HepG2 (cell line): Measurements from ENCODE around the gene LXN. TPM values are rescaled to one million over a fixed set of nuclear protein-coding genes. Genes with fewer than 3 reads are reported as not detected.

Experiments used
- ATAC-seq: fragments of 200-7000 bp; cut with Tn5 transposase; 3 replicates; pipeline ENCODE4 v1.9.1; 2020; ENCODE audit warnings: mild to moderate bottlenecking, moderate library complexity
- BruUV-seq: library from RNA; stranded (reverse); fragments of 400-500 nt; replicated peaks from 2 replicates; lab custom pipeline; 2021; lab: Mats Ljungman, UMichigan
- CTCF ChIA-PET: fragments of 300-600 bp; formaldehyde crosslinking; extraction: SDS; loops from one replicate; lab custom pipeline; 2021; ENCODE audit warnings: low total read pairs, inconsistent platforms, low intra/inter-chr PET ratio; lab: Yijun Ruan, JAX
- POLR2A ChIA-PET: fragments of 350-600 bp; sonication (Branson Sonifier 250); formaldehyde crosslinking; loops from one replicate; lab custom pipeline; 2020; ENCODE audit warnings: antibody characterized with exemption, inconsistent platforms; lab: Yijun Ruan, JAX
- DNase-seq: peaks from one replicate; pipeline ENCODE4 v3.0.0-alpha.2; 2015; ENCODE audit warnings: low spot score
- FAIRE-seq: peaks from 3 replicates; lab custom pipeline; 2011; peaks lifted over from hg19 to GRCh38; lab: Jason Lieb, UNC
- H2AFZ ChIP-seq: one replicate; pipeline ENCODE4 v1.6.1; 2011; ENCODE audit warnings: low read length, inconsistent platforms
- H3K27ac ChIP-seq: fragments of 300-600 bp; 3 replicates; pipeline ENCODE4 v1.8.0; 2011; ENCODE audit warnings: mixed run types, mild to moderate bottlenecking, mixed read lengths, low read length, inconsistent platforms; ENCODE audit not compliant: insufficient read depth; ENCODE audit errors: extremely low read length
- H3K27me3 ChIP-seq, 2 experiments: fragments of 200-600 bp in 1 of 2; 2 replicates in 1 of 2; 3 replicates in 1 of 2; pipeline versions ENCODE4 v1.6.0 to v1.8.0; 2011; ENCODE audit warnings: low read length in 2 of 2, mild to moderate bottlenecking in 2 of 2, moderate library complexity in 2 of 2, inconsistent platforms in 1 of 2; ENCODE audit not compliant: insufficient read depth in 2 of 2, control insufficient read depth in 1 of 2
- H3K36me3 ChIP-seq, 2 experiments: fragments of 200-600 bp in 1 of 2; replicated peaks in 1 of 2; 2 replicates in 1 of 2; 3 replicates in 1 of 2; pipeline versions ENCODE4 v1.5.1 to v1.8.0; 2011; ENCODE audit warnings: low read length in 2 of 2, inconsistent platforms in 1 of 2; ENCODE audit not compliant: insufficient read depth in 2 of 2, control insufficient read depth in 1 of 2
- H3K4me1 ChIP-seq: 2 replicates; pipeline ENCODE4 v1.5.1; 2012; ENCODE audit warnings: low read length, inconsistent platforms; ENCODE audit not compliant: insufficient read depth
- H3K4me2 ChIP-seq: 2 replicates; pipeline ENCODE4 v1.6.0; 2011; ENCODE audit warnings: low read depth, low read length, inconsistent platforms
- H3K4me3 ChIP-seq, 3 experiments: fragments of 200-600 bp in 1 of 3; sonication (generic), shearing (Covaris generic) in 1 of 3; replicated peaks in 1 of 3; 2 replicates each; pipeline ENCODE4 v1.5.1; 2011 to 2016; ENCODE audit warnings: low read length in 3 of 3, inconsistent platforms in 2 of 3, low read depth in 2 of 3, mild to moderate bottlenecking in 2 of 3, control low read depth in 1 of 3, mixed read lengths in 1 of 3; ENCODE audit not compliant: insufficient read depth in 1 of 3
- H3K79me2 ChIP-seq: one replicate; pipeline ENCODE4 v1.6.1; 2011; ENCODE audit warnings: low read length, inconsistent platforms; ENCODE audit not compliant: insufficient read depth
- H3K9ac ChIP-seq: 2 replicates; pipeline ENCODE4 v1.6.0; 2011; ENCODE audit warnings: mild to moderate bottlenecking, low read depth, low read length, inconsistent platforms; ENCODE audit not compliant: insufficient read depth
- H3K9me3 ChIP-seq: 2 replicates; pipeline ENCODE4 v1.5.1; 2012; ENCODE audit warnings: mild to moderate bottlenecking, low read length
- H4K20me1 ChIP-seq: 2 replicates; pipeline ENCODE4 v1.6.0; 2011; ENCODE audit warnings: inconsistent platforms, mild to moderate bottlenecking, low read length, moderate library complexity; ENCODE audit not compliant: insufficient read depth
- BRCA1 ChIP-seq: sonication (generic); formaldehyde crosslinking; IDR thresholded peaks from 2 replicates; pipeline ENCODE4 v1.4.0; 2020; ENCODE audit warnings: missing genetic modification reagents
- GABPB1 ChIP-seq: IDR thresholded peaks from 2 replicates; pipeline ENCODE4 v1.6.1; 2016; ENCODE audit warnings: mild to moderate bottlenecking, missing genetic modification reagents, moderate library complexity, missing compliant biosample characterization
- HINFP ChIP-seq: sonication (generic); formaldehyde crosslinking; IDR thresholded peaks from 2 replicates; pipeline ENCODE4 v1.4.0; 2020; ENCODE audit warnings: low read depth, mild to moderate bottlenecking, missing genetic modification reagents
- HMG20A ChIP-seq: IDR thresholded peaks from 2 replicates; pipeline ENCODE4 v1.6.1; 2016; ENCODE audit warnings: borderline replicate concordance
- ZNF503 ChIP-seq: sonication (generic); formaldehyde crosslinking; IDR thresholded peaks from 2 replicates; pipeline ENCODE4 v1.4.0; 2020; ENCODE audit warnings: missing genetic modification reagents
- ZNF557 ChIP-seq: sonication (generic); formaldehyde crosslinking; IDR thresholded peaks from 2 replicates; pipeline ENCODE4 v1.4.0; 2020; ENCODE audit warnings: missing genetic modification reagents
- ZNF770 ChIP-seq: sonication (generic); formaldehyde crosslinking; IDR thresholded peaks from 2 replicates; pipeline ENCODE4 v1.5.0; 2020; ENCODE audit warnings: mild to moderate bottlenecking, missing genetic modification reagents
- WGBS: methylation state at CpG from one replicate; pipeline ENCODE4 v1.1.6; 2017; ENCODE audit warnings: low lambda C conversion rate; 5-methylcytosine and 5-hydroxymethylcytosine counted together
- in situ Hi-C: cut with HindIII; loops from 2 replicates; pipeline ENCODE4 v1.10.0; 2017; ENCODE audit warnings: low pct_unique_long_range_greater_than_20kb; ENCODE audit not compliant: extremely low pct_ligation_motif_present
- intact Hi-C: fragments of 100-400 bp; cut with micrococcal nuclease; formaldehyde crosslinking; loops from one replicate; pipeline ENCODE4 v1.10.0; 2022; ENCODE audit not compliant: unreplicated experiment
- polyA plus RNA-seq, 8 experiments: library from polyadenylated mRNA; depleted of rRNA in 3 of 8; stranded (reverse) in 7 of 8; unstranded in 1 of 8; fragments of >200 nt; fragmentation: Illumina TruSeq in 4 of 8; extraction: Trizol in 4 of 8; gene quantifications; 2 replicates each; pipeline versions ENCODE4 v1.2.1 to v1.2.3, GENCODE V29; 2011 to 2016; ENCODE audit warnings: low read depth in 4 of 8, missing spikeins in 1 of 8, mixed read lengths in 1 of 8; ENCODE audit not compliant: insufficient read depth in 1 of 8
- total RNA-seq, 5 experiments: library from RNA; depleted of rRNA; stranded (reverse); fragments of >200 nt; fragmentation: Illumina TruSeq; extraction: Trizol; gene quantifications; 2 replicates each; pipeline ENCODE4 v1.2.3, GENCODE V29; 2016; ENCODE audit warnings: low read depth in 1 of 5

Gene LXN
- total and polyA plus RNA-seq, 2 of the 13 experiments (the other 11 are each of a cell fraction or from before 2014, with no cell fraction given): not detected

GRCh38 chr3:158660711-158661110 is 11.7 kb downstream of the LXN start:
- H3K27ac ChIP-seq: no peak overlapping the region
- DNase-seq: no peak
- no peaks in the 10 kb centered on the region for H3K4me1 ChIP-seq
- ChIA-PET CTCF (interaction anchor here (3.6 kb wide), 1 partner anchor 130 kb away, joined by 28 read pairs; no protein-coding TSS in a partner anchor), POLR2A (interaction anchor here (1.2 kb wide), 1 partner anchor 16 kb away, joined by 3 read pairs; the partner anchor contains the start of gene GFM1)
- no peaks in the 10 kb centered on the region for H3K9me3 ChIP-seq
- H3K27me3 ChIP-seq: no peaks in the 10 kb centered on the region
- in situ Hi-C loops (no loop called here), intact Hi-C loops (no loop called here)
- peaks cover 9 to 55% of the 10 kb centered on the region in 2 experiments; a peak in 4 of 5 replicates for H3K36me3 ChIP-seq
- no peak overlapping the region for H2AFZ ChIP-seq
- 96% methylated on average over 4 of the region's 4 CpGs for WGBS
- H3K79me2 ChIP-seq: no peaks in the 10 kb centered on the region
- BruUV-seq: no TSS peak
- H3K4me2 ChIP-seq: no peak overlapping the region
- no peaks in the 10 kb centered on the region for H4K20me1 ChIP-seq
- ATAC-seq: no peak
- TF ChIP-seq HMG20A (no peak), GABPB1 (CRISPR knock-in tag) (no peak), HINFP (no peak), BRCA1 (CRISPR knock-in tag) (no peak), ZNF503 (no peak), ZNF557 (CRISPR knock-in tag) (no peak), ZNF770 (no peak)
- TF ChIP-seq, all 625 proteins: peak for 0
- Histone ChIP-seq H3K9ac (no peak overlapping the region), H3K4me3 (no peak overlapping the region)
- no peak for FAIRE-seq
